ENCODE measurements around the gene ARHGAP24.

ARHGAP24 gene

GRCh38 chr4:85598936-85599335 lies 124.0 kb downstream of the ARHGAP24 start:
- Histone ChIP-seq H3K27me3 (ENCODE audit: control insufficient read depth, insufficient read depth, low read length) (no peaks in the 10 kb centered on the region), H3K4me3 (ENCODE audit: low read length) (no peak overlapping the region), H3K36me3 (ENCODE audit: insufficient read depth, low read length) (no peaks in the 10 kb centered on the region), H3K4me2 (ENCODE audit: low read length) (no peak overlapping the region), H3K4me1 (ENCODE audit: control insufficient read depth, insufficient read depth, low read length) (peaks cover 4% of the 10 kb centered on the region), H3K9me3 (replicated peaks; ENCODE audit: low read length) (no peaks in the 10 kb centered on the region), H3K9ac (ENCODE audit: low read depth, low read length) (no peak overlapping the region)

GRCh38 chr4:85600501-85600900 lies 125.6 kb downstream of the ARHGAP24 start:
- Histone ChIP-seq H3K9me3 (replicated peaks; ENCODE audit: low read length) (no peaks in the 10 kb centered on the region), H3K4me2 (ENCODE audit: low read length) (no peak overlapping the region), H3K27me3 (ENCODE audit: control insufficient read depth, insufficient read depth, low read length) (no peaks in the 10 kb centered on the region), H3K36me3 (ENCODE audit: insufficient read depth, low read length) (no peaks in the 10 kb centered on the region), H3K9ac (ENCODE audit: low read depth, low read length) (no peak overlapping the region), H3K4me3 (ENCODE audit: low read length) (no peak overlapping the region), H3K4me1 (ENCODE audit: control insufficient read depth, insufficient read depth, low read length) (peaks cover 4% of the 10 kb centered on the region)

GRCh38 chr4:85603437-85604336 lies 128.7 kb downstream of the ARHGAP24 start:
- Histone ChIP-seq H3K4me1 (ENCODE audit: control insufficient read depth, insufficient read depth, low read length) (peaks cover 4% of the 10 kb centered on the region), H3K4me2 (ENCODE audit: low read length) (no peak overlapping the region), H3K27me3 (ENCODE audit: control insufficient read depth, insufficient read depth, low read length) (no peaks in the 10 kb centered on the region), H3K9me3 (replicated peaks; ENCODE audit: low read length) (no peaks in the 10 kb centered on the region), H3K36me3 (ENCODE audit: insufficient read depth, low read length) (no peaks in the 10 kb centered on the region), H3K9ac (ENCODE audit: low read depth, low read length) (no peak overlapping the region), H3K4me3 (ENCODE audit: low read length) (no peak overlapping the region)

- Histone ChIP-seq H3K4me2 (ENCODE audit: low read length) (no peak overlapping the region), H3K4me1 (ENCODE audit: control insufficient read depth, insufficient read depth, low read length) (peaks cover 4% of the 10 kb centered on the region), H3K4me3 (ENCODE audit: low read length) (no peak overlapping the region), H3K36me3 (ENCODE audit: insufficient read depth, low read length) (no peaks in the 10 kb centered on the region), H3K9ac (ENCODE audit: low read depth, low read length) (no peak overlapping the region), H3K27me3 (ENCODE audit: control insufficient read depth, insufficient read depth, low read length) (no peaks in the 10 kb centered on the region), H3K9me3 (replicated peaks; ENCODE audit: low read length) (no peaks in the 10 kb centered on the region)
These were observed 131.6 kb downstream of the ARHGAP24 start for GRCh38 chr4:85606505-85606904.

GRCh38 chr4:85607624-85608023 lies 132.7 kb downstream of the ARHGAP24 start:
- Histone ChIP-seq H3K4me2 (ENCODE audit: low read length) (no peak overlapping the region), H3K4me3 (ENCODE audit: low read length) (no peak overlapping the region), H3K9ac (ENCODE audit: low read depth, low read length) (no peak overlapping the region), H3K27me3 (ENCODE audit: control insufficient read depth, insufficient read depth, low read length) (no peaks in the 10 kb centered on the region), H3K36me3 (ENCODE audit: insufficient read depth, low read length) (no peaks in the 10 kb centered on the region), H3K4me1 (ENCODE audit: control insufficient read depth, insufficient read depth, low read length) (peaks cover 4% of the 10 kb centered on the region), H3K9me3 (replicated peaks; ENCODE audit: low read length) (no peaks in the 10 kb centered on the region)

- Histone ChIP-seq H3K9ac (ENCODE audit: low read depth, low read length) (no peak overlapping the region), H3K4me3 (ENCODE audit: low read length) (no peak overlapping the region), H3K27me3 (ENCODE audit: control insufficient read depth, insufficient read depth, low read length) (no peaks in the 10 kb centered on the region), H3K4me1 (ENCODE audit: control insufficient read depth, insufficient read depth, low read length) (no peaks in the 10 kb centered on the region), H3K4me2 (ENCODE audit: low read length) (no peak overlapping the region), H3K36me3 (ENCODE audit: insufficient read depth, low read length) (no peaks in the 10 kb centered on the region), H3K9me3 (replicated peaks; ENCODE audit: low read length) (no peaks in the 10 kb centered on the region)
These were observed 135.5 kb downstream of the ARHGAP24 start for GRCh38 chr4:85610450-85610849.

- Histone ChIP-seq H3K9me3 (replicated peaks; ENCODE audit: low read length) (no peaks in the 10 kb centered on the region), H3K4me3 (ENCODE audit: low read length) (no peak overlapping the region), H3K36me3 (ENCODE audit: insufficient read depth, low read length) (no peaks in the 10 kb centered on the region), H3K4me2 (ENCODE audit: low read length) (no peak overlapping the region), H3K27me3 (ENCODE audit: control insufficient read depth, insufficient read depth, low read length) (no peaks in the 10 kb centered on the region), H3K9ac (ENCODE audit: low read depth, low read length) (no peak overlapping the region), H3K4me1 (ENCODE audit: control insufficient read depth, insufficient read depth, low read length) (no peaks in the 10 kb centered on the region)
These were observed 136.7 kb downstream of the ARHGAP24 start for GRCh38 chr4:85611661-85612060.

- Histone ChIP-seq H3K36me3 (ENCODE audit: insufficient read depth, low read length) (no peaks in the 10 kb centered on the region), H3K4me2 (ENCODE audit: low read length) (no peak overlapping the region), H3K9me3 (replicated peaks; ENCODE audit: low read length) (no peaks in the 10 kb centered on the region), H3K27me3 (ENCODE audit: control insufficient read depth, insufficient read depth, low read length) (no peaks in the 10 kb centered on the region), H3K4me1 (ENCODE audit: control insufficient read depth, insufficient read depth, low read length) (no peaks in the 10 kb centered on the region), H3K4me3 (ENCODE audit: low read length) (no peak overlapping the region), H3K9ac (ENCODE audit: low read depth, low read length) (no peak overlapping the region)
These were observed 139.0 kb downstream of the ARHGAP24 start for GRCh38 chr4:85613901-85614300.

- Histone ChIP-seq H3K4me2 (ENCODE audit: low read length) (no peak overlapping the region), H3K9ac (ENCODE audit: low read depth, low read length) (no peak overlapping the region), H3K9me3 (replicated peaks; ENCODE audit: low read length) (no peaks in the 10 kb centered on the region), H3K27me3 (ENCODE audit: control insufficient read depth, insufficient read depth, low read length) (no peaks in the 10 kb centered on the region), H3K4me3 (ENCODE audit: low read length) (no peak overlapping the region), H3K4me1 (ENCODE audit: control insufficient read depth, insufficient read depth, low read length) (no peaks in the 10 kb centered on the region), H3K36me3 (ENCODE audit: insufficient read depth, low read length) (no peaks in the 10 kb centered on the region)
These were observed 141.0 kb downstream of the ARHGAP24 start for GRCh38 chr4:85615952-85616351.

GRCh38 chr4:85617202-85617601 lies 142.3 kb downstream of the ARHGAP24 start:
- Histone ChIP-seq H3K4me2 (ENCODE audit: low read length) (no peak overlapping the region), H3K4me3 (ENCODE audit: low read length) (no peak overlapping the region), H3K27me3 (ENCODE audit: control insufficient read depth, insufficient read depth, low read length) (no peaks in the 10 kb centered on the region), H3K36me3 (ENCODE audit: insufficient read depth, low read length) (no peaks in the 10 kb centered on the region), H3K4me1 (ENCODE audit: control insufficient read depth, insufficient read depth, low read length) (no peaks in the 10 kb centered on the region), H3K9ac (ENCODE audit: low read depth, low read length) (no peak overlapping the region), H3K9me3 (replicated peaks; ENCODE audit: low read length) (no peaks in the 10 kb centered on the region)

- Histone ChIP-seq H3K36me3 (ENCODE audit: insufficient read depth, low read length) (no peaks in the 10 kb centered on the region), H3K27me3 (ENCODE audit: control insufficient read depth, insufficient read depth, low read length) (no peaks in the 10 kb centered on the region), H3K9me3 (replicated peaks; ENCODE audit: low read length) (no peaks in the 10 kb centered on the region), H3K4me2 (ENCODE audit: low read length) (no peak overlapping the region), H3K9ac (ENCODE audit: low read depth, low read length) (no peak overlapping the region), H3K4me3 (ENCODE audit: low read length) (no peak overlapping the region), H3K4me1 (ENCODE audit: control insufficient read depth, insufficient read depth, low read length) (peaks cover 2% of the 10 kb centered on the region)
These were observed 158.0 kb downstream of the ARHGAP24 start for GRCh38 chr4:85632981-85633380.

- no peak overlapping the region for H3K9ac ChIP-seq (ENCODE audit: low read depth, low read length)
- no peaks in the 10 kb centered on the region for H3K4me1 ChIP-seq (ENCODE audit: control insufficient read depth, insufficient read depth, low read length)
- H3K4me2 ChIP-seq (ENCODE audit: low read length) = no peak overlapping the region
These were observed 162.8 kb downstream of the ARHGAP24 start for GRCh38 chr4:85637778-85638177.

More at GRCh38 chr4:85637778-85638177, 162.8 kb downstream of the ARHGAP24 start:
- Histone ChIP-seq H3K36me3 (ENCODE audit: insufficient read depth, low read length) (no peaks in the 10 kb centered on the region), H3K9me3 (replicated peaks; ENCODE audit: low read length) (no peaks in the 10 kb centered on the region), H3K27me3 (ENCODE audit: control insufficient read depth, insufficient read depth, low read length) (no peaks in the 10 kb centered on the region), H3K4me3 (ENCODE audit: low read length) (no peak overlapping the region)

Data from skeletal muscle satellite cell (primary cell).